IMR-90 (cell line): ENCODE measurements around the gene GLCE. TPM values are rescaled to one million over a fixed set of nuclear protein-coding genes. Genes with fewer than 3 reads are reported as not detected.

ENCODE experiments used
- ATAC-seq: fragments of 200-7000 bp; cut with Tn5 transposase; 2 replicates; pipeline ENCODE4 v1.9.1; 2020; ENCODE audit warnings: low read depth, mild to moderate bottlenecking, moderate library complexity
- BruUV-seq: library from RNA; stranded (reverse); fragments of 400-500 nt; replicated peaks from 2 replicates; lab custom pipeline; 2021; lab: Mats Ljungman, UMichigan
- CTCF ChIA-PET: fragments of 300-600 bp; formaldehyde crosslinking; extraction: SDS; loops from one replicate; lab custom pipeline; 2021; ENCODE audit warnings: antibody characterized with exemption; lab: Yijun Ruan, JAX
- POLR2A ChIA-PET: fragments of 300-600 bp; sonication (Branson Sonifier 250); formaldehyde crosslinking; loops from one replicate; lab custom pipeline; 2022; ENCODE audit warnings: antibody characterized with exemption; ENCODE audit not compliant: unreplicated experiment; lab: Charles Lee
- DNase-seq: peaks from one replicate; pipeline ENCODE4 v3.0.0; 2013
- H2AFZ ChIP-seq: replicated peaks from 2 replicates; pipeline ENCODE3; 2013; ENCODE audit warnings: low read length, mild to moderate bottlenecking; ENCODE audit not compliant: poor library complexity
- H2AK5ac ChIP-seq: 2 replicates; pipeline ENCODE4 v1.6.1; 2013; ENCODE audit warnings: low read depth, low read length, inconsistent platforms
- H2AK9ac ChIP-seq: replicated peaks from 2 replicates; pipeline ENCODE3; 2013; ENCODE audit warnings: mild to moderate bottlenecking, low read depth, low read length, moderate library complexity; ENCODE audit not compliant: poor library complexity
- H2BK120ac ChIP-seq: 2 replicates; pipeline ENCODE4 v1.6.1; 2013; ENCODE audit warnings: low read depth, low read length, inconsistent platforms
- H2BK15ac ChIP-seq: 3 replicates; pipeline ENCODE4 v1.6.1; 2013; ENCODE audit warnings: low read depth, low read length, inconsistent platforms
- H2BK20ac ChIP-seq: 2 replicates; pipeline ENCODE4 v1.6.1; 2013; ENCODE audit warnings: low read depth, mild to moderate bottlenecking, inconsistent platforms, low read length, moderate library complexity
- H2BK5ac ChIP-seq: 2 replicates; pipeline ENCODE4 v1.6.1; 2013; ENCODE audit warnings: mild to moderate bottlenecking, low read depth, low read length, inconsistent platforms; ENCODE audit not compliant: poor library complexity, severe bottlenecking
- H3K14ac ChIP-seq: replicated peaks from 2 replicates; pipeline ENCODE4 v1.6.1; 2013; ENCODE audit warnings: low read depth, low read length, inconsistent platforms
- H3K18ac ChIP-seq: 2 replicates; pipeline ENCODE4 v1.6.1; 2013; ENCODE audit warnings: low read depth, low read length, control low read depth
- H3K23ac ChIP-seq: 2 replicates; pipeline ENCODE4 v1.6.1; 2013; ENCODE audit warnings: low read depth, low read length, inconsistent platforms
- H3K27ac ChIP-seq: 2 replicates; pipeline ENCODE4 v1.5.1; 2013; ENCODE audit warnings: mild to moderate bottlenecking, control low read depth, low read length; ENCODE audit not compliant: insufficient read depth
- H3K27me3 ChIP-seq: 2 replicates; pipeline ENCODE4 v1.6.1; 2013; ENCODE audit warnings: low read length; ENCODE audit not compliant: control insufficient read depth, insufficient read depth
- H3K36me3 ChIP-seq: 2 replicates; pipeline ENCODE4 v1.6.1; 2013; ENCODE audit warnings: low read length, mixed read lengths; ENCODE audit not compliant: control insufficient read depth, insufficient read depth
- H3K4ac ChIP-seq: 2 replicates; pipeline ENCODE4 v1.6.1; 2013; ENCODE audit warnings: low read depth, low read length, inconsistent platforms
- H3K4me1 ChIP-seq: 2 replicates; pipeline ENCODE4 v1.6.1; 2013; ENCODE audit warnings: low read length, mixed read lengths; ENCODE audit not compliant: control insufficient read depth, insufficient read depth
- H3K4me2 ChIP-seq: 2 replicates; pipeline ENCODE4 v1.6.1; 2013; ENCODE audit warnings: low read depth, mild to moderate bottlenecking, control low read depth, low read length, moderate library complexity
- H3K4me3 ChIP-seq: 2 replicates; pipeline ENCODE4 v1.5.1; 2013; ENCODE audit warnings: low read depth, mild to moderate bottlenecking, control low read depth, low read length, moderate library complexity; ENCODE audit not compliant: insufficient read depth
- H3K56ac ChIP-seq: 2 replicates; pipeline ENCODE4 v1.6.1; 2013; ENCODE audit warnings: low read length, inconsistent platforms; ENCODE audit not compliant: insufficient read depth; ENCODE audit errors: extremely low read depth
- H3K79me1 ChIP-seq, 2 experiments: 2 replicates each; pipeline ENCODE4 v1.6.1; 2013; ENCODE audit warnings: low read length in 2 of 2, inconsistent platforms in 1 of 2, low read depth in 1 of 2
- H3K9ac ChIP-seq: 2 replicates; pipeline ENCODE4 v1.6.1; 2013; ENCODE audit warnings: low read depth, low read length, control low read depth
- H3K9me1 ChIP-seq: 2 replicates; pipeline ENCODE4 v1.6.1; 2013; ENCODE audit warnings: low read length, inconsistent platforms; ENCODE audit not compliant: insufficient read depth
- H3K9me3 ChIP-seq: 2 replicates; pipeline ENCODE4 v1.6.1; 2013; ENCODE audit warnings: low read length; ENCODE audit not compliant: control insufficient read depth, insufficient read depth
- H4K20me1 ChIP-seq: 2 replicates; pipeline ENCODE4 v1.6.1; 2013; ENCODE audit warnings: low read length, inconsistent platforms; ENCODE audit not compliant: insufficient read depth
- H4K5ac ChIP-seq: 2 replicates; pipeline ENCODE4 v1.6.1; 2013; ENCODE audit warnings: mild to moderate bottlenecking, low read depth, low read length, control low read depth
- H4K8ac ChIP-seq, 2 experiments: 2 replicates each; pipeline ENCODE4 v1.6.1; 2013; ENCODE audit warnings: low read depth in 2 of 2, low read length in 2 of 2, control low read depth in 1 of 2, inconsistent platforms in 1 of 2
- H4K91ac ChIP-seq: 2 replicates; pipeline ENCODE4 v1.6.1; 2013; ENCODE audit warnings: low read depth, low read length, inconsistent platforms; ENCODE audit not compliant: insufficient read depth
- BHLHE40 ChIP-seq: fragments of 150-350 bp; IDR thresholded peaks from 2 replicates; pipeline ENCODE4 v1.6.1; 2016; ENCODE audit warnings: mild to moderate bottlenecking, low read depth, low read length
- CEBPB ChIP-seq: IDR thresholded peaks from 2 replicates; pipeline ENCODE4 v1.6.1; 2012; ENCODE audit warnings: low read depth, low read length, improper control_type of control experiment
- CHD1 ChIP-seq: IDR thresholded peaks from 2 replicates; pipeline ENCODE4 v1.6.1; 2012; ENCODE audit warnings: low read depth, low read length, improper control_type of control experiment
- RAD21 ChIP-seq: IDR thresholded peaks from 2 replicates; pipeline ENCODE4 v1.6.1; 2012; ENCODE audit warnings: low read length, improper control_type of control experiment
- WGBS, 2 experiments: methylation state at CpG; one replicate each; pipeline versions ENCODE4 v1.1.5 to v1.1.7; 2013; ENCODE audit warnings: missing lambda C conversion rate in 2 of 2; ENCODE audit not compliant: insufficient read length in 1 of 2; ENCODE audit errors: extremely low coverage in 2 of 2; 5-methylcytosine and 5-hydroxymethylcytosine counted together
- dilution Hi-C: fragments of 300-500 bp; cut with HindIII; formaldehyde crosslinking; loops from one replicate; pipeline ENCODE4 v1.14.3; 2018; ENCODE audit warnings: low sequenced_read_pairs; ENCODE audit not compliant: unreplicated experiment
- in situ Hi-C: fragments of 300-500 bp; cut with MboI; formaldehyde crosslinking; loops from 3 replicates; pipeline ENCODE4 v1.14.3; 2019; ENCODE audit warnings: low sequenced_read_pairs, inconsistent platforms, mixed read lengths
- intact Hi-C: fragments of 100-400 bp; cut with micrococcal nuclease; formaldehyde crosslinking; loops from 2 replicates; pipeline ENCODE4 v1.10.0; 2022
- polyA plus RNA-seq, 3 experiments: library from polyadenylated mRNA; depleted of rRNA; stranded (reverse); fragments of >200 nt; gene quantifications; 2 replicates each; pipeline ENCODE4 v1.2.3, GENCODE V29; 2012; ENCODE audit warnings: low replicate concordance in 1 of 3
- total RNA-seq: library from RNA; depleted of rRNA; stranded (reverse); fragments of >200 nt; gene quantifications from 2 replicates; pipeline ENCODE4 v1.2.3, GENCODE V29; 2012

GLCE gene
- total and polyA plus RNA-seq, 2 of the 4 experiments (the other 2 are of a cell fraction): 15.3 to 29.6 TPM

GRCh38 chr15:69126054-69126469 is 34.4 kb upstream of the GLCE start:
- peaks cover 20% of the 10 kb centered on the region for H3K27me3 ChIP-seq
- H4K8ac ChIP-seq: no peak overlapping the region
- no peak for TF ChIP-seq CHD1
- no peak for TF ChIP-seq BHLHE40
- TF ChIP-seq CEBPB: peak; percentile 59; the same call in 1 of the 2 replicates
- TF ChIP-seq RAD21: no peak
- H3K14ac ChIP-seq: no peak overlapping the region
- in situ Hi-C loops (no loop called here), intact Hi-C loops (loop anchor here (5.0 kb wide), 1 partner anchor 44 kb away; no protein-coding TSS in a partner anchor), dilution Hi-C loops (no loop called here)
- H3K9me3 ChIP-seq: no peaks in the 10 kb centered on the region
- H4K20me1 ChIP-seq: no peaks in the 10 kb centered on the region
- no peak overlapping the region for H3K56ac ChIP-seq
- no peaks in the 10 kb centered on the region for H3K79me1 ChIP-seq
- no peak overlapping the region for H3K4me3 ChIP-seq
- no peak overlapping the region for H2BK120ac ChIP-seq
- no CpG with 5 or more reads among the region's 3 CpGs for WGBS, 2 experiments
- H4K5ac ChIP-seq: peak overlapping the region; percentile 5; the same call in 1 of the 2 replicates
- POLR2A ChIA-PET: no interaction called here
- 0 out of 2 replicates have a peak overlapping the region, but pooled peaks have one; percentile 22 for H3K4me2 ChIP-seq
- H3K4ac ChIP-seq: no peak overlapping the region
- no peak overlapping the region for H3K9ac ChIP-seq
- CTCF ChIA-PET: interaction anchor here (0.5 kb wide), 1 partner anchor 40 kb away, joined by 3 read pairs; no protein-coding TSS in a partner anchor
- H2BK5ac ChIP-seq: no peak overlapping the region
- no peak overlapping the region for H2AFZ ChIP-seq
- H2AK9ac ChIP-seq: no peak overlapping the region
- H2BK15ac ChIP-seq: no peak overlapping the region
- BruUV-seq: no TSS peak
- peaks cover 15% of the 10 kb centered on the region for H3K4me1 ChIP-seq
- no peaks in the 10 kb centered on the region for H3K36me3 ChIP-seq
- H2AK5ac ChIP-seq: no peak overlapping the region
- peak overlapping the region; percentile 10; the same call in 1 of the 2 replicates for H3K18ac ChIP-seq
- peak; percentile 76 for DNase-seq
- peak; percentile 85 for ATAC-seq
- no peak overlapping the region for H3K23ac ChIP-seq
- peak overlapping the region; percentile 75; the same call in 1 of the 2 replicates for H3K27ac ChIP-seq
- H4K91ac ChIP-seq: no peak overlapping the region
- H2BK20ac ChIP-seq: no peak overlapping the region
- H3K9me1 ChIP-seq: no peaks in the 10 kb centered on the region
